Ascending aorta (tissue), 2 donors: ENCODE measurements around the gene KIDINS220. TPM values are rescaled to one million over a fixed set of nuclear protein-coding genes. Genes with fewer than 3 reads are reported as not detected.

Experiments
- DNase-seq, 2 donors: peaks; one replicate each; pipeline ENCODE4 v3.0.0-alpha.2; 2019; ENCODE audit warnings: low spot score in 2 of 2
- H3K27ac ChIP-seq, 2 donors: fragments of 200-600 bp; sonication (generic); one replicate each; pipeline ENCODE4 v1.5.1; 2016 to 2017; ENCODE audit warnings: mild to moderate bottlenecking in 1 of 2
- H3K27me3 ChIP-seq: fragments of 200-600 bp; sonication (generic); one replicate; pipeline ENCODE4 v1.5.1; 2017
- H3K36me3 ChIP-seq, 2 donors: fragments of 200-600 bp; sonication (generic); one replicate each; pipeline ENCODE4 v1.5.1; 2016
- H3K4me1 ChIP-seq, 2 donors: fragments of 200-600 bp; sonication (generic); one replicate each; pipeline ENCODE4 v1.5.1; 2016 to 2017; ENCODE audit warnings: mild to moderate bottlenecking in 1 of 2
- H3K4me3 ChIP-seq, 2 donors: fragments of 200-600 bp; sonication (generic); one replicate each; pipeline ENCODE4 v1.5.1; 2016 to 2017; ENCODE audit warnings: mild to moderate bottlenecking in 1 of 2
- H3K9me3 ChIP-seq, 2 donors: fragments of 200-600 bp; sonication (generic); one replicate each; pipeline ENCODE4 v1.5.1; 2016
- CTCF ChIP-seq, 3 experiments: fragments of 200-600 bp in 2 of 3; fragments of 450-650 bp in 1 of 3; sonication (generic) in 2 of 3; IDR thresholded peaks; one replicate each; pipeline ENCODE4 v1.5.1; 2016 to 2019; ENCODE audit warnings: antibody characterized with exemption in 3 of 3, mild to moderate bottlenecking in 1 of 3, moderate library complexity in 1 of 3
- intact Hi-C: fragments of 100-400 bp; cut with DNase I; formaldehyde crosslinking; loops from one replicate; pipeline ENCODE4 v1.15.1; 2023
- total RNA-seq: library from RNA; depleted of rRNA; stranded (reverse); fragments of >200 nt; gene quantifications from one replicate; pipeline ENCODE4 v1.1.0, GENCODE V29; 2016

KIDINS220 gene
- total RNA-seq, 1 donor from 2014 or later, result 59.1 TPM

- Histone ChIP-seq H3K27me3 (no peaks in the 10 kb centered on the region), H3K4me1 (no peaks in the 10 kb centered on the region), H3K9me3 (peaks cover 0 to 1% of the 10 kb centered on the region in 2 donors), H3K36me3 (peaks cover 8 to 37% of the 10 kb centered on the region in 2 donors), H3K27ac (no peak overlapping the region), H3K4me3 (no peak overlapping the region)
- TF ChIP-seq CTCF (IDR thresholded peaks at IDR 0.05), result peak; percentile 34 to 65 (median 39)
- DNase-seq, result no peak
- intact Hi-C loops, result loop anchor here (2.0 to 5.0 kb wide), 3 partner anchors 69 to 1559 kb away; no protein-coding TSS in a partner anchor
Observed at GRCh38 chr2:8761529-8762164, 75.8 kb downstream of the KIDINS220 start.

GRCh38 chr2:8756716-8757115, 80.7 kb downstream of the KIDINS220 start:
- TF ChIP-seq CTCF (IDR thresholded peaks at IDR 0.05), result no peak
- H3K4me3 ChIP-seq, result no peak overlapping the region
- no peak for DNase-seq
- H3K27ac ChIP-seq, result no peak overlapping the region
- intact Hi-C loops, result no loop called here
- peaks cover 8 to 41% of the 10 kb centered on the region in 2 donors for H3K36me3 ChIP-seq
- no peaks in the 10 kb centered on the region for H3K27me3 ChIP-seq
- peaks cover 3 to 8% of the 10 kb centered on the region in 2 donors for H3K9me3 ChIP-seq
- no peaks in the 10 kb centered on the region for H3K4me1 ChIP-seq

GRCh38 chr2:8756230-8756629, 81.2 kb downstream of the KIDINS220 start:
- intact Hi-C loops, result no loop called here

GRCh38 chr2:8754106-8754776, 83.2 kb downstream of the KIDINS220 start:
- DNase-seq, result no peak
- no peaks in the 10 kb centered on the region for H3K4me1 ChIP-seq
- no peak for TF ChIP-seq CTCF (IDR thresholded peaks at IDR 0.05)
- H3K36me3 ChIP-seq, result peaks cover 8 to 43% of the 10 kb centered on the region in 2 donors
- H3K27ac ChIP-seq, result no peak overlapping the region
- H3K4me3 ChIP-seq, result no peak overlapping the region
- peaks cover 3 to 8% of the 10 kb centered on the region in 2 donors for H3K9me3 ChIP-seq
- intact Hi-C loops, result no loop called here
- H3K27me3 ChIP-seq, result no peaks in the 10 kb centered on the region

More at GRCh38 chr2:8756230-8756629, 81.2 kb downstream of the KIDINS220 start:
- Histone ChIP-seq H3K27ac (no peak overlapping the region), H3K27me3 (no peaks in the 10 kb centered on the region), H3K4me1 (no peaks in the 10 kb centered on the region), H3K36me3 (peaks cover 8 to 41% of the 10 kb centered on the region in 2 donors), H3K9me3 (peaks cover 3 to 8% of the 10 kb centered on the region in 2 donors), H3K4me3 (no peak overlapping the region)
- no peak for DNase-seq
- no peak for TF ChIP-seq CTCF (IDR thresholded peaks at IDR 0.05)

- TF ChIP-seq CTCF (IDR thresholded peaks at IDR 0.05), result no peak
- no peak overlapping the region for H3K27ac ChIP-seq
- no peak for DNase-seq
- H3K4me3 ChIP-seq, result no peak overlapping the region
- H3K36me3 ChIP-seq, result peaks cover 3 to 39% of the 10 kb centered on the region in 2 donors
- H3K9me3 ChIP-seq, result peaks cover 3 to 8% of the 10 kb centered on the region in 2 donors
- no peaks in the 10 kb centered on the region for H3K4me1 ChIP-seq
- no peaks in the 10 kb centered on the region for H3K27me3 ChIP-seq
- intact Hi-C loops, result no loop called here
Observed at GRCh38 chr2:8753609-8754008, 83.8 kb downstream of the KIDINS220 start.
